Neuronal stem cell (in vitro differentiated cells): ENCODE data around the gene FCMR.

Experiments used
- DNase-seq: peaks from one replicate; pipeline ENCODE4 v3.0.0-alpha.2; 2013; ENCODE audit warnings: low spot score
- H2AFZ ChIP-seq: one replicate; pipeline ENCODE4 v1.6.1; 2013; ENCODE audit warnings: mild to moderate bottlenecking, low read length, inconsistent platforms
- H2AK5ac ChIP-seq: 2 replicates; pipeline ENCODE4 v1.6.1; 2013; ENCODE audit warnings: low read depth, mild to moderate bottlenecking, inconsistent platforms, low read length, moderate library complexity, mixed read lengths
- H2BK120ac ChIP-seq: 2 replicates; pipeline ENCODE4 v1.6.1; 2013; ENCODE audit warnings: low read depth, mild to moderate bottlenecking, inconsistent platforms, low read length, moderate library complexity, mixed read lengths
- H2BK12ac ChIP-seq: one replicate; pipeline ENCODE4 v1.6.1; 2013; ENCODE audit warnings: low read length, inconsistent platforms
- H2BK15ac ChIP-seq: 2 replicates; pipeline ENCODE4 v1.6.1; 2013; ENCODE audit warnings: mild to moderate bottlenecking, low read length, inconsistent platforms, mixed read lengths
- H2BK5ac ChIP-seq: one replicate; pipeline ENCODE4 v1.6.1; 2013; ENCODE audit warnings: inconsistent platforms, mild to moderate bottlenecking, low read length, moderate library complexity
- H3K14ac ChIP-seq: one replicate; pipeline ENCODE4 v1.6.1; 2013; ENCODE audit warnings: low read length, inconsistent platforms
- H3K18ac ChIP-seq: 2 replicates; pipeline ENCODE4 v1.6.1; 2013; ENCODE audit warnings: low read length, inconsistent platforms
- H3K23ac ChIP-seq: 2 replicates; pipeline ENCODE4 v1.6.1; 2013; ENCODE audit warnings: low read depth, mild to moderate bottlenecking, mixed read lengths, low read length, inconsistent platforms; ENCODE audit not compliant: poor library complexity
- H3K27ac ChIP-seq: replicated peaks from 3 replicates; pipeline ENCODE4 v1.5.1; 2013; ENCODE audit warnings: low read length, inconsistent platforms
- H3K27me3 ChIP-seq, 3 experiments: 2 replicates each; pipeline ENCODE4 v1.6.1; 2013; ENCODE audit warnings: low read length in 3 of 3, mild to moderate bottlenecking in 2 of 3, inconsistent platforms in 1 of 3, low read depth in 1 of 3, mixed read lengths in 1 of 3, moderate library complexity in 1 of 3; ENCODE audit not compliant: control insufficient read depth in 3 of 3, insufficient read depth in 3 of 3
- H3K36me3 ChIP-seq, 2 donors: replicated peaks in 1 of 2; 2 replicates each; pipeline ENCODE4 v1.6.1; 2013; ENCODE audit warnings: low read length in 2 of 2; ENCODE audit not compliant: control insufficient read depth in 2 of 2, insufficient read depth in 2 of 2
- H3K4ac ChIP-seq: 2 replicates; pipeline ENCODE4 v1.6.1; 2013; ENCODE audit warnings: inconsistent platforms, mild to moderate bottlenecking, low read length, moderate library complexity
- H3K4me1 ChIP-seq, 2 donors: 1 replicate in 1 of 2; 2 replicates in 1 of 2; pipeline ENCODE4 v1.6.1; 2013; ENCODE audit warnings: low read length in 2 of 2, low read depth in 1 of 2; ENCODE audit not compliant: control insufficient read depth in 2 of 2, insufficient read depth in 1 of 2
- H3K4me2 ChIP-seq: one replicate; pipeline ENCODE4 v1.6.1; 2013; ENCODE audit warnings: mild to moderate bottlenecking, low read length, inconsistent platforms; ENCODE audit not compliant: insufficient read depth, poor library complexity, severe bottlenecking
- H3K4me3 ChIP-seq, 2 donors: 2 replicates each; pipeline ENCODE4 v1.5.1; 2013; ENCODE audit warnings: low read length in 2 of 2, mild to moderate bottlenecking in 2 of 2, inconsistent platforms in 1 of 2, moderate library complexity in 1 of 2
- H3K79me1 ChIP-seq: one replicate; pipeline ENCODE4 v1.6.1; 2013; ENCODE audit warnings: low read depth, mild to moderate bottlenecking, inconsistent platforms, low read length, moderate library complexity
- H3K9ac ChIP-seq: one replicate; pipeline ENCODE4 v1.6.1; 2013; ENCODE audit warnings: mild to moderate bottlenecking, low read depth, low read length, inconsistent platforms; ENCODE audit not compliant: poor library complexity
- H3K9me3 ChIP-seq, 2 donors: replicated peaks in 1 of 2; 2 replicates each; pipeline versions ENCODE3 to v1.6.1; 2013; ENCODE audit warnings: low read length in 2 of 2, mild to moderate bottlenecking in 2 of 2, inconsistent platforms in 1 of 2, low read depth in 1 of 2, mixed read lengths in 1 of 2, moderate library complexity in 1 of 2; ENCODE audit not compliant: control insufficient read depth in 2 of 2, insufficient read depth in 1 of 2
- H4K8ac ChIP-seq: one replicate; pipeline ENCODE4 v1.6.1; 2013; ENCODE audit warnings: low read depth, mild to moderate bottlenecking, inconsistent platforms, low read length, moderate library complexity
- H4K91ac ChIP-seq: one replicate; pipeline ENCODE4 v1.6.1; 2013; ENCODE audit warnings: low read length, low read depth, mild to moderate bottlenecking, inconsistent platforms; ENCODE audit not compliant: poor library complexity
- WGBS, 2 donors: extraction: QIAGEN DNeasy Blood & Tissue Kit; methylation state at CpG; one replicate each; pipeline ENCODE4 v1.1.7; 2013; ENCODE audit warnings: missing lambda C conversion rate in 2 of 2, mixed read lengths in 1 of 2; ENCODE audit not compliant: insufficient read length in 2 of 2, insufficient replicate concordance in 1 of 2; ENCODE audit errors: extremely low coverage in 2 of 2; 5-methylcytosine and 5-hydroxymethylcytosine counted together

FCMR gene

DNA sequence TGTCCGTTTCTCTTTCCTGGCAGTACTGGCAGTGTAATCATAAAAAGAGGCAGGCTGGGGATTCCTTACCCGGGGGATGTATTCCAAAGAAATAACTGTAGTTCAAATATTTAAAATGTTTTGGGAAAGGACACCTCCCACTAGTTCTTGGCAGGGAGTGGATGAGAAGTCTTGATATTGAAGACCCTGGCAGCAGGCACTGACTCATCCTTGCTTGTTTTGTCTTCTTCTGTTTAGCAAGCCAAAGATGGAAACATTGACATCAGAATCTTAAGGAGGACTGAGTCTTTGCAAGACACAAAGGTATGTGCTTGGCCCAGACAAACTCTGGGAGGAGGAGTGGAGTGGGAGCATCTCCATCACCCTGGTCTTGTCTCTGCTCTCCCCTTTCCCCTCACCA, 55.7 kb downstream of the FCMR start:
- no peak overlapping the region for H3K27ac ChIP-seq
- no peak overlapping the region for H3K4me3 ChIP-seq
- no peak overlapping the region for H2BK120ac ChIP-seq
- no peak overlapping the region for H3K4ac ChIP-seq
- no peak for DNase-seq
- no peak overlapping the region for H3K23ac ChIP-seq
- H3K14ac ChIP-seq = no peak overlapping the region
- no peaks in the 10 kb centered on the region for H3K79me1 ChIP-seq
- no peak overlapping the region for H4K8ac ChIP-seq
- H3K4me1 ChIP-seq = no peaks in the 10 kb centered on the region
- H3K9me3 ChIP-seq = no peaks in the 10 kb centered on the region
- no peak overlapping the region for H2AK5ac ChIP-seq
- H3K9ac ChIP-seq = no peak overlapping the region
- H2BK12ac ChIP-seq = no peak overlapping the region
- peaks cover 0 to 3% (median 0%) of the 10 kb centered on the region in 3 experiments for H3K27me3 ChIP-seq
- H4K91ac ChIP-seq = no peak overlapping the region
- no peak overlapping the region for H2BK15ac ChIP-seq
- no peaks in the 10 kb centered on the region for H3K36me3 ChIP-seq
- no peak overlapping the region for H3K18ac ChIP-seq
- no peak overlapping the region for H2AFZ ChIP-seq
- no CpG with 5 or more reads among the region's 2 CpGs for WGBS, 2 donors
- H2BK5ac ChIP-seq = no peak overlapping the region
- H3K4me2 ChIP-seq = no peak overlapping the region

DNA sequence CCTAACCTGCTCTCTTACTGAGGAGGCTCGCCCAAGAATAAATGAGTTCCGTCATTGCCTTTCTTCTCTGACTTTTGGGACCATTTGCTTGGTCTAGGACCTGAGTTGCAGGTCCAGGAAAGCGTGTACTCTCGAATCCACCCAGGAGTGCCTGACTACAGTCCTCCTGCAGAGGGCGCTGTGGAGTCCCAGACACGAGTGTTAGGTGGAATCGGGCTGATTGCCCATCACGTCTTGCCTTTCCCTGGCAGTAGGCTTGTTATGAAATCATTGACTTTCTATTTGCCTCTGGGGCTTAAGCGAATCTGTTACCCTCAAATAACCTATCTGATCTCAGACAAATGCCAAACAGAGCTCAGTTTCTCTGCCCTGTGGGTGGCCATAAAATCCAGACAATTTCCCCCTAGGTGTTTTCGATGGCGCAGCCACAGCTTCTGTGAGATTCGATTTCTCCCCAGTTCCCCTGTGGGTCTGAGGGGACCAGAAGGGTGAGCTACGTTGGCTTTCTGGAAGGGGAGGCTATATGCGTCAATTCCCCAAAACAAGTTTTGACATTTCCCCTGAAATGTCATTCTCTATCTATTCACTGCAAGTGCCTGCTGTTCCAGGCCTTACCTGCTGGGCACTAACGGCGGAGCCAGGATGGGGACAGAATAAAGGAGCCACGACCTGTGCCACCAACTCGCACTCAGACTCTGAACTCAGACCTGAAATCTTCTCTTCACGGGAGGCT, 56.6 kb downstream of the FCMR start, which contains the start of gene IL20:
TSS of gene IL20 (plus strand) at position 685 of the 733 bp plus-strand sequence. CDS start 230 bp downstream, outside the sequence.
- no peak within 1 kb of the TSS for H3K4me2 ChIP-seq
- H2AK5ac ChIP-seq = no peak within 1 kb of the TSS
- no peaks in the 10 kb centered on the region for H3K4me1 ChIP-seq
- H3K27me3 ChIP-seq = peaks cover 0 to 3% (median 0%) of the 10 kb centered on the region in 3 experiments
- H3K14ac ChIP-seq = no peak within 1 kb of the TSS
- H3K36me3 ChIP-seq = no peaks in the 10 kb centered on the region
- no peak within 1 kb of the TSS for H2BK5ac ChIP-seq
- H3K4ac ChIP-seq = no peak within 1 kb of the TSS
- no peak within 1 kb of the TSS for H3K23ac ChIP-seq
- H2AFZ ChIP-seq = no peak within 1 kb of the TSS
- H4K91ac ChIP-seq = no peak within 1 kb of the TSS
- H3K18ac ChIP-seq = no peak within 1 kb of the TSS
- H3K27ac ChIP-seq = no peak within 1 kb of the TSS
- DNase-seq = peak; percentile 70
- H3K9ac ChIP-seq = no peak within 1 kb of the TSS
- H2BK12ac ChIP-seq = no peak within 1 kb of the TSS
- no peak within 1 kb of the TSS for H2BK15ac ChIP-seq
- no peak within 1 kb of the TSS for H2BK120ac ChIP-seq
- H3K79me1 ChIP-seq = no peaks in the 10 kb centered on the region
- no peak within 1 kb of the TSS for H3K4me3 ChIP-seq
- no peaks in the 10 kb centered on the region for H3K9me3 ChIP-seq
- WGBS, 2 donors = no CpG with 5 or more reads among the region's 19 CpGs
- no peak within 1 kb of the TSS for H4K8ac ChIP-seq

DNA sequence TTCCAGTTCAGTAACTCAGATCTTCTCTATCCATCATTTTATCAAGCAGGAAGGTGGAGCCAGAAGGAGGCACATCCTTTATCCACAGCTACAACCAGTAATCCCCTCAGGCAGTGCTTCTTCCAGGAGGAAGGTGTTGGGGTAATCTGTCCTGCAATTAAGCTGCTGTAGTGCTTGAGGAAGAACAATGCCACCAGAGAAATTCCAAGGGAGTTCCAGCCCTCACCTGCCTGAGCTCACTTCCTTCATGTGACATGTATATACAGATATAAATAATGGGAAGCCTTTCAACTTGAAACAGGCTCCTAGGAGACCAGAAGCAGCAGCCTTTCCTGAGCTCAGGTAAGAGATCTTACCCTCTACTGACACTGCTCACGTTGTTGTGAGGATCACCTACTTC, 58.5 kb downstream of the FCMR start:
- H2BK12ac ChIP-seq = no peak overlapping the region
- no peaks in the 10 kb centered on the region for H3K9me3 ChIP-seq
- H3K79me1 ChIP-seq = no peaks in the 10 kb centered on the region
- no peak for DNase-seq
- H3K27ac ChIP-seq = no peak overlapping the region
- no CpG with 5 or more reads among the region's 1 CpG for WGBS, 2 donors
- H2BK15ac ChIP-seq = no peak overlapping the region
- no peak overlapping the region for H3K18ac ChIP-seq
- no peak overlapping the region for H3K4me3 ChIP-seq
- H3K14ac ChIP-seq = no peak overlapping the region
- no peaks in the 10 kb centered on the region for H3K36me3 ChIP-seq
- peaks cover 0 to 8% (median 0%) of the 10 kb centered on the region in 3 experiments for H3K27me3 ChIP-seq
- H3K4me1 ChIP-seq = no peaks in the 10 kb centered on the region
- H2AFZ ChIP-seq = no peak overlapping the region
- H4K8ac ChIP-seq = no peak overlapping the region
- no peak overlapping the region for H2BK5ac ChIP-seq
- no peak overlapping the region for H2AK5ac ChIP-seq
- H3K9ac ChIP-seq = no peak overlapping the region
- H3K4me2 ChIP-seq = no peak overlapping the region
- no peak overlapping the region for H3K4ac ChIP-seq
- no peak overlapping the region for H3K23ac ChIP-seq
- no peak overlapping the region for H2BK120ac ChIP-seq
- H4K91ac ChIP-seq = no peak overlapping the region

DNA sequence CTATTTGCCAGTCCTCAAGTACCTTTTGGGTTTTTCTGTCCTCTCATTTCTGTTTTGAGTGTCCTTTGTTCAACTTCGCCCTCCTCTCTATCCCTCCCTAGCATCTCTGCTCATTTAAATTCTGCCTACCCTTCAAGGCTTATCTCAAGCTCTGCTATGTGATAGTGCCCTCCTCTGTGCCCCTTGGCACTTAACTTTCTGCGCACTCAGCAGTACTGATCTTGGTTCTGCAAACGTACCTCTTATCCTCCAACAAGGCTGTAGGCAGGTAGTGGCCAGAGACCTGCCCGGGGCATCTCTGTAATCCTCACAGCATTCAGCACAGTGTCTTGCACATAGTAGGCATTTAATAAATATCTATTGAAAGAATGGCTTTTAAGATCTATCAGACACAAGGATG, 61.6 kb downstream of the FCMR start:
- no peak overlapping the region for H4K8ac ChIP-seq
- no peak overlapping the region for H3K14ac ChIP-seq
- WGBS, 2 donors = no CpG with 5 or more reads among the region's 4 CpGs
- H2BK15ac ChIP-seq = no peak overlapping the region
- H3K27ac ChIP-seq = no peak overlapping the region
- peaks cover 0 to 8% (median 0%) of the 10 kb centered on the region in 3 experiments for H3K27me3 ChIP-seq
- H3K79me1 ChIP-seq = no peaks in the 10 kb centered on the region
- no peak overlapping the region for H2BK12ac ChIP-seq
- no peak overlapping the region for H4K91ac ChIP-seq
- no peak overlapping the region for H3K4ac ChIP-seq
- no peak overlapping the region for H3K23ac ChIP-seq
- no peaks in the 10 kb centered on the region for H3K9me3 ChIP-seq
- H3K36me3 ChIP-seq = no peaks in the 10 kb centered on the region
- H3K9ac ChIP-seq = no peak overlapping the region
- H2BK120ac ChIP-seq = no peak overlapping the region
- H3K4me1 ChIP-seq = no peaks in the 10 kb centered on the region
- no peak overlapping the region for H3K18ac ChIP-seq
- H3K4me2 ChIP-seq = no peak overlapping the region
- no peak for DNase-seq
- no peak overlapping the region for H2AK5ac ChIP-seq
- H2AFZ ChIP-seq = no peak overlapping the region
- H2BK5ac ChIP-seq = no peak overlapping the region
- H3K4me3 ChIP-seq = no peak overlapping the region
